Measurements from ENCODE around the gene SCAP. TPM values are rescaled to one million over a fixed set of nuclear protein-coding genes. Genes with fewer than 3 reads are reported as not detected.

SCAP gene
- total and polyA plus RNA-seq, 2 of the 4 experiments (the other 2 are of a cell fraction) = 25.3 to 34.6 TPM

DNA sequence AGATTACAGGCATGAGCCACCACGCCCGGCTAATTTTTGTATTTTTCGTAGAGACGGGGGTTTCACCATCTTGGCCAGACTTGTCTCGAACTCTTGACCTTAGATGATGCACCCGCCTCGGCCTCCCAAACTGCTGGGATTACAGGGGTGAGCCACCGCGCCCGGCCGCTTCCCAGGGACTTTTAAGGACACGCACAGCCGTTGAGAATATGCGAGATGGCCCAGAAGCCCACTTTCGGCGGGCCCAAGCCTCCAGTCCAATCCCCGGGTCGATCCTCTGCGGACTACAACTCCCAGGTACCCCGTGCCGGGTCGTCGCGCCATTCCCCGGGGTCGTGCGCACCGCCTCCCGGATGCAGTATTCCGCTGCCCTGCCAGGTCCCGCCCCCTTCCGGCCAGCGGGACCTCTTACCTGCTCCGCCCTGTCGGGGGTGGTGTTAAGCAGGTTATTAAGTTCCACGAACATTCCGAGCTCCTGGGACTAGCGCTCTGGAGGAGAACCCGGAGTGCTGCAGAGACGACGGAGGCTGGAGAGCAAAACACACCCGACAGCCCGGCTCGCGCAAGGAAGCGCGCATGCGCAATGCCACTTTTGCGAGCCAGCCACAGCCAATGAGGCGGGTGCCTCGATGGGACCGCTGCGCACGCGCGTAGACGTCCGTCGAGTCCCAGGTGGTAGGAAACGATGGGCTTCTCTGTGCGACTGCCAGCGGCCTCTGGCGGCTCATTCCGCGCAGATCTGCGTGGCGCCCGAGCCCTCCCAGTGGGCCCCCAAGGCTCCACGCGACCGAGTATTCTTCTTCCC, 37.6 kb upstream of the SCAP start, which contains the start of gene ELP6:
Gene ELP6, minus strand, starts transcription at position 588 of the 805 bp plus-strand sequence. Its CDS starts 122 bp downstream, at position 466.
- H2BK15ac ChIP-seq (ENCODE audit: low read depth, low read length) = peak within 1 kb of the TSS; percentile 96
- H3K36me3 ChIP-seq (ENCODE audit: control insufficient read depth, insufficient read depth, low read length) = peaks cover 10% of the 10 kb centered on the region
- peak within 1 kb of the TSS; percentile 96 for H2BK120ac ChIP-seq (ENCODE audit: low read depth, low read length)
- no peaks in the 10 kb centered on the region for H3K9me3 ChIP-seq (ENCODE audit: control insufficient read depth, insufficient read depth, low read length)
- H2AFZ ChIP-seq (replicated peaks; ENCODE audit: low read length, poor library complexity) = peak within 1 kb of the TSS; percentile 100
- no peaks in the 10 kb centered on the region for H4K20me1 ChIP-seq (ENCODE audit: insufficient read depth, low read length)
- H3K9ac ChIP-seq (ENCODE audit: low read depth, low read length) = peak within 1 kb of the TSS; percentile 98
- peak within 1 kb of the TSS; percentile 99 for H4K5ac ChIP-seq (ENCODE audit: low read depth, low read length)
- peak within 1 kb of the TSS; percentile 90 for H3K27ac ChIP-seq (ENCODE audit: insufficient read depth, low read length)
- H3K4me2 ChIP-seq (ENCODE audit: low read depth, low read length) = peak within 1 kb of the TSS; percentile 100
- H3K56ac ChIP-seq (ENCODE audit: extremely low read depth, insufficient read depth, low read length) = peak within 1 kb of the TSS; percentile 100
- peak within 1 kb of the TSS; percentile 98 for H3K4ac ChIP-seq (ENCODE audit: low read depth, low read length)
- peak within 1 kb of the TSS; percentile 100 for H3K14ac ChIP-seq (replicated peaks; ENCODE audit: low read depth, low read length)
- peaks cover 6% of the 10 kb centered on the region for H3K9me1 ChIP-seq (ENCODE audit: insufficient read depth, low read length)
- peak within 1 kb of the TSS; percentile 99 for H3K23ac ChIP-seq (ENCODE audit: low read depth, low read length)
- H2AK9ac ChIP-seq (replicated peaks; ENCODE audit: low read depth, low read length, poor library complexity) = peak within 1 kb of the TSS; percentile 99
- BruUV-seq (replicated peaks) = no TSS peak
- peak within 1 kb of the TSS; percentile 77 for H2AK5ac ChIP-seq (ENCODE audit: low read depth, low read length)
- peak within 1 kb of the TSS; percentile 89 for H3K18ac ChIP-seq (ENCODE audit: low read depth, low read length)
- peak within 1 kb of the TSS; percentile 92 for H2BK5ac ChIP-seq (ENCODE audit: low read depth, low read length, poor library complexity, severe bottlenecking)
- POLR2A ChIA-PET (ENCODE audit: unreplicated experiment) = no interaction called here
- peak within 1 kb of the TSS; percentile 76 to 100 for H4K8ac ChIP-seq (ENCODE audit: low read depth in 2 of 2, low read length in 2 of 2)
- no peaks in the 10 kb centered on the region for H3K27me3 ChIP-seq (ENCODE audit: control insufficient read depth, insufficient read depth, low read length)
- H4K91ac ChIP-seq (ENCODE audit: insufficient read depth, low read depth, low read length) = peak within 1 kb of the TSS; percentile 100
- WGBS, 2 experiments (ENCODE audit: extremely low coverage in 2 of 2, insufficient read length in 1 of 2) = 0% methylated on average over 21 of the region's 71 CpGs; no CpG with 5 or more reads in 1 of the 2 experiments
- ATAC-seq (ENCODE audit: low read depth) (peak; percentile 98), DNase-seq (peak; percentile 94)
- peak within 1 kb of the TSS; percentile 69 for H3K4me3 ChIP-seq (ENCODE audit: insufficient read depth, low read depth, low read length)
- CTCF ChIA-PET = no interaction called here
- H3K4me1 ChIP-seq (ENCODE audit: control insufficient read depth, insufficient read depth, low read length) = peaks cover 2% of the 10 kb centered on the region; the same call in 1 of the 2 replicates
- in situ Hi-C loops (cut with MboI; ENCODE audit: low sequenced_read_pairs) = no loop called here
- dilution Hi-C loops (cut with HindIII; ENCODE audit: low sequenced_read_pairs, unreplicated experiment) = no loop called here
- H2BK20ac ChIP-seq (ENCODE audit: low read depth, low read length) = peak within 1 kb of the TSS; percentile 81
- intact Hi-C loops (cut with micrococcal nuclease) = loop anchor here (1.0 kb wide), 1 partner anchor 92 kb away; no protein-coding TSS in a partner anchor
- peaks cover 21 to 29% of the 10 kb centered on the region in 2 experiments for H3K79me1 ChIP-seq (ENCODE audit: low read depth in 1 of 2, low read length in 2 of 2)
- peak; percentile 36; the same call in 1 of the 2 replicates for TF ChIP-seq SMC3 (IDR thresholded peaks at IDR 0.05; ENCODE audit: low read depth, low read length)
- TF ChIP-seq POLR2A (IDR thresholded peaks at IDR 0.05; ENCODE audit: low read depth, low read length) = peak; percentile 50
- TF ChIP-seq MAZ (IDR thresholded peaks at IDR 0.05; ENCODE audit: borderline replicate concordance, low read depth, low read length) = peak; percentile 77; the same call in 1 of the 2 replicates
- TF ChIP-seq NFE2L2 (IDR thresholded peaks at IDR 0.05; ENCODE audit: low read depth, low read length) = no peak
- no peak for TF ChIP-seq RFX5 (IDR thresholded peaks at IDR 0.05; ENCODE audit: low read depth, low read length)
- TF ChIP-seq RCOR1 (IDR thresholded peaks at IDR 0.05; ENCODE audit: insufficient replicate concordance, low read length) = no peak
- no peak; the same call in 1 of the 2 replicates for TF ChIP-seq BHLHE40 (IDR thresholded peaks at IDR 0.05; ENCODE audit: low read depth, low read length)
- TF ChIP-seq MAFK (IDR thresholded peaks at IDR 0.05; ENCODE audit: low read depth, low read length) = no peak
- TF ChIP-seq, protein P1, sequence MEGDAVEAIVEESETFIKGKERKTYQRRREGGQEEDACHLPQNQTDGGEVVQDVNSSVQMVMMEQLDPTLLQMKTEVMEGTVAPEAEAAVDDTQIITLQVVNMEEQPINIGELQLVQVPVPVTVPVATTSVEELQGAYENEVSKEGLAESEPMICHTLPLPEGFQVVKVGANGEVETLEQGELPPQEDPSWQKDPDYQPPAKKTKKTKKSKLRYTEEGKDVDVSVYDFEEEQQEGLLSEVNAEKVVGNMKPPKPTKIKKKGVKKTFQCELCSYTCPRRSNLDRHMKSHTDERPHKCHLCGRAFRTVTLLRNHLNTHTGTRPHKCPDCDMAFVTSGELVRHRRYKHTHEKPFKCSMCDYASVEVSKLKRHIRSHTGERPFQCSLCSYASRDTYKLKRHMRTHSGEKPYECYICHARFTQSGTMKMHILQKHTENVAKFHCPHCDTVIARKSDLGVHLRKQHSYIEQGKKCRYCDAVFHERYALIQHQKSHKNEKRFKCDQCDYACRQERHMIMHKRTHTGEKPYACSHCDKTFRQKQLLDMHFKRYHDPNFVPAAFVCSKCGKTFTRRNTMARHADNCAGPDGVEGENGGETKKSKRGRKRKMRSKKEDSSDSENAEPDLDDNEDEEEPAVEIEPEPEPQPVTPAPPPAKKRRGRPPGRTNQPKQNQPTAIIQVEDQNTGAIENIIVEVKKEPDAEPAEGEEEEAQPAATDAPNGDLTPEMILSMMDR (conservative IDR thresholded peaks at IDR 0.05; ENCODE audit: low read depth, low read length) = peak; percentile 62
- TF ChIP-seq, protein P2, sequence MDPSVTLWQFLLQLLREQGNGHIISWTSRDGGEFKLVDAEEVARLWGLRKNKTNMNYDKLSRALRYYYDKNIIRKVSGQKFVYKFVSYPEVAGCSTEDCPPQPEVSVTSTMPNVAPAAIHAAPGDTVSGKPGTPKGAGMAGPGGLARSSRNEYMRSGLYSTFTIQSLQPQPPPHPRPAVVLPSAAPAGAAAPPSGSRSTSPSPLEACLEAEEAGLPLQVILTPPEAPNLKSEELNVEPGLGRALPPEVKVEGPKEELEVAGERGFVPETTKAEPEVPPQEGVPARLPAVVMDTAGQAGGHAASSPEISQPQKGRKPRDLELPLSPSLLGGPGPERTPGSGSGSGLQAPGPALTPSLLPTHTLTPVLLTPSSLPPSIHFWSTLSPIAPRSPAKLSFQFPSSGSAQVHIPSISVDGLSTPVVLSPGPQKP (IDR thresholded peaks at IDR 0.05; ENCODE audit: borderline replicate concordance, low read depth, low read length) = no peak
- no peak for TF ChIP-seq CEBPB (IDR thresholded peaks at IDR 0.05; ENCODE audit: low read depth, low read length)
- no peak for TF ChIP-seq CHD1 (IDR thresholded peaks at IDR 0.05; ENCODE audit: low read depth, low read length)
- no peak for TF ChIP-seq FOS (IDR thresholded peaks at IDR 0.05; ENCODE audit: low read depth, low read length)
- TF ChIP-seq RAD21 (IDR thresholded peaks at IDR 0.05; ENCODE audit: low read length) = peak; percentile 59
- peak; percentile 35; the same call in 1 of the 2 replicates for TF ChIP-seq MXI1 (IDR thresholded peaks at IDR 0.05; ENCODE audit: borderline replicate concordance, low read depth, low read length)

Measured in IMR-90 (cell line).